K562 (cell line): ENCODE data around the gene GALNT18. TPM values are rescaled to one million over a fixed set of nuclear protein-coding genes. Genes with fewer than 3 reads are reported as not detected.

Experiments
- ATAC-seq: fragments of 200-7000 bp; cut with Tn5 transposase; 3 replicates; pipeline ENCODE4 v1.9.1; 2020; ENCODE audit warnings: moderate library complexity
- BruUV-seq: library from RNA; stranded (reverse); fragments of 400-500 nt; replicated peaks from 2 replicates; lab custom pipeline; 2021; lab: Mats Ljungman, UMichigan
- CTCF ChIA-PET: fragments of 300-600 bp; formaldehyde crosslinking; extraction: SDS; loops from one replicate; lab custom pipeline; 2021; ENCODE audit warnings: low intra/inter-chr PET ratio; lab: Yijun Ruan, JAX
- POLR2A ChIA-PET: fragments of 300-600, 350-650 bp; sonication (Branson Sonifier 250); formaldehyde crosslinking; extraction: SDS; loops from one replicate; lab custom pipeline; 2021; ENCODE audit warnings: antibody characterized with exemption, inconsistent platforms; lab: Yijun Ruan, JAX
- DNase-seq, 4 experiments: peaks; one replicate each; pipeline versions ENCODE4 v3.0.0 to v3.0.0-alpha.2; 2011 to 2018; ENCODE audit warnings: low spot score in 3 of 4, mixed read lengths in 3 of 4; ENCODE audit errors: extremely low read depth in 1 of 4
- FAIRE-seq: peaks from 2 replicates; lab custom pipeline; 2011; peaks lifted over from hg19 to GRCh38; lab: Jason Lieb, UNC
- H2AFZ ChIP-seq: 2 replicates; pipeline ENCODE4 v1.6.0; 2011; ENCODE audit warnings: low read depth, low read length, control low read depth, inconsistent platforms
- H3K27ac ChIP-seq: fragments of 200-600 bp; 3 replicates; pipeline ENCODE4 v1.8.0; 2011; ENCODE audit warnings: low read depth, mild to moderate bottlenecking, control low read depth, inconsistent platforms, low read length, moderate library complexity, mixed read lengths; ENCODE audit errors: extremely low read depth
- H3K27me3 ChIP-seq, 2 experiments: fragments of 300-600 bp in 1 of 2; 2 replicates in 1 of 2; 3 replicates in 1 of 2; pipeline versions ENCODE4 v1.6.0 to v1.8.0; 2011; ENCODE audit warnings: inconsistent platforms in 2 of 2, low read length in 2 of 2, mild to moderate bottlenecking in 1 of 2, mixed read lengths in 1 of 2, moderate library complexity in 1 of 2; ENCODE audit not compliant: control insufficient read depth in 2 of 2, insufficient read depth in 2 of 2
- H3K36me3 ChIP-seq: fragments of 300-600 bp; 3 replicates; pipeline ENCODE4 v1.8.0; 2011; ENCODE audit warnings: mild to moderate bottlenecking, low read length, inconsistent platforms; ENCODE audit not compliant: control insufficient read depth, insufficient read depth
- H3K4me1 ChIP-seq, 2 experiments: fragments of 200-600 bp in 1 of 2; replicated peaks in 1 of 2; 2 replicates in 1 of 2; 3 replicates in 1 of 2; pipeline versions ENCODE4 v1.5.1 to v1.8.0; 2011; ENCODE audit warnings: inconsistent platforms in 2 of 2, low read length in 2 of 2, mild to moderate bottlenecking in 1 of 2, mixed read lengths in 1 of 2, moderate library complexity in 1 of 2; ENCODE audit not compliant: control insufficient read depth in 2 of 2, insufficient read depth in 2 of 2
- H3K4me2 ChIP-seq: 2 replicates; pipeline ENCODE4 v1.6.1; 2011; ENCODE audit warnings: low read length, control low read depth, inconsistent platforms, mixed read lengths; ENCODE audit not compliant: insufficient read depth
- H3K4me3 ChIP-seq: fragments of 200-600 bp; sonication (generic), shearing (Covaris generic); 2 replicates; pipeline ENCODE4 v1.5.1; 2016; ENCODE audit warnings: control low read depth, inconsistent platforms
- H3K79me2 ChIP-seq: fragments of 200-600 bp; 3 replicates; pipeline ENCODE4 v1.8.0; 2011; ENCODE audit warnings: low read length, inconsistent platforms; ENCODE audit not compliant: control insufficient read depth, insufficient read depth
- H3K9ac ChIP-seq, 2 experiments: 2 replicates each; pipeline versions ENCODE4 v1.6.0 to v1.6.1; 2011; ENCODE audit warnings: low read depth in 2 of 2, low read length in 2 of 2, control low read depth in 1 of 2, inconsistent platforms in 1 of 2, mild to moderate bottlenecking in 1 of 2, mixed read lengths in 1 of 2; ENCODE audit not compliant: insufficient read depth in 1 of 2
- H3K9me1 ChIP-seq: one replicate; pipeline ENCODE4 v1.6.0; 2011; ENCODE audit warnings: inconsistent platforms, mild to moderate bottlenecking, low read length, moderate library complexity; ENCODE audit not compliant: control insufficient read depth, insufficient read depth
- H3K9me3 ChIP-seq: replicated peaks from 2 replicates; pipeline ENCODE4 v1.5.1; 2011; ENCODE audit warnings: low read depth, low read length, inconsistent platforms; ENCODE audit not compliant: control insufficient read depth, insufficient read depth
- H4K20me1 ChIP-seq: replicated peaks from 2 replicates; pipeline ENCODE4 v1.6.1; 2011; ENCODE audit warnings: low read length, inconsistent platforms, mixed read lengths; ENCODE audit not compliant: control insufficient read depth, insufficient read depth
- BRCA1 ChIP-seq, 2 experiments: fragments of 450-650 bp in 1 of 2; sonication (generic) in 1 of 2; formaldehyde crosslinking in 1 of 2; IDR thresholded peaks; 2 replicates each; pipeline versions ENCODE4 v1.5.0 to v1.6.1; 2017 to 2020; ENCODE audit warnings: mild to moderate bottlenecking in 1 of 2, missing genetic modification reagents in 1 of 2
- GABPA ChIP-seq: fragments of 200-800 bp; sonication (Bioruptor generic); conservative IDR thresholded peaks from 2 replicates; pipeline ENCODE4 v1.6.1; 2016; ENCODE audit warnings: low read depth, missing genetic modification characterization, missing compliant biosample characterization
- HMG20A ChIP-seq: fragments of 450-650 bp; formaldehyde crosslinking; conservative IDR thresholded peaks from 2 replicates; pipeline ENCODE4 v1.4.0; 2020; ENCODE audit warnings: mild to moderate bottlenecking, mixed read lengths
- ILF3 ChIP-seq: fragments of 450-650 bp; IDR thresholded peaks from 2 replicates; pipeline ENCODE4 v1.6.1; 2018; ENCODE audit warnings: antibody characterized with exemption, mild to moderate bottlenecking, moderate library complexity, borderline replicate concordance
- MTA3 ChIP-seq: fragments of 450-650 bp; formaldehyde crosslinking; IDR thresholded peaks from 2 replicates; pipeline ENCODE4 v1.6.1; 2017; ENCODE audit warnings: mild to moderate bottlenecking, borderline replicate concordance
- MYC ChIP-seq, 2 experiments: fragments of 250-450 bp in 1 of 2; sonication (Bioruptor Pico) in 1 of 2; IDR thresholded peaks; 2 replicates each; pipeline versions ENCODE4 v1.5.1 to v1.6.1; 2012 to 2021; ENCODE audit warnings: low read depth in 2 of 2, borderline replicate concordance in 1 of 2, improper control_type of control experiment in 1 of 2, low read length in 1 of 2, mild to moderate bottlenecking in 1 of 2, moderate library complexity in 1 of 2
- NEUROD1 ChIP-seq: fragments of 150-350 bp; IDR thresholded peaks from 2 replicates; pipeline ENCODE4 v1.6.1; 2014; ENCODE audit warnings: borderline replicate concordance, low read length, low read depth; ENCODE audit not compliant: partially characterized antibody
- RBM39 ChIP-seq: fragments of 200-400 bp; formaldehyde crosslinking; optimal IDR thresholded peaks from 2 replicates; pipeline ENCODE3; 2018; ENCODE audit warnings: low read depth, low read length
- SIX5 ChIP-seq, 2 experiments: IDR thresholded peaks; 2 replicates each; pipeline ENCODE4 v1.6.1; 2011; ENCODE audit warnings: low read length in 2 of 2, borderline replicate concordance in 1 of 2, low read depth in 1 of 2, mild to moderate bottlenecking in 1 of 2, moderate library complexity in 1 of 2; ENCODE audit not compliant: insufficient read depth in 1 of 2
- SP1 ChIP-seq: sonication (generic); formaldehyde crosslinking; IDR thresholded peaks from 2 replicates; pipeline ENCODE4 v1.8.1; 2022; ENCODE audit warnings: mild to moderate bottlenecking, missing genetic modification reagents
- SRSF7 ChIP-seq: fragments of 200-400 bp; formaldehyde crosslinking; optimal IDR thresholded peaks from 2 replicates; pipeline ENCODE3; 2017; ENCODE audit warnings: mild to moderate bottlenecking, low read depth, low read length
- XRCC5 ChIP-seq: fragments of 200-400 bp; formaldehyde crosslinking; IDR thresholded peaks from 2 replicates; pipeline ENCODE4 v1.6.1; 2017; ENCODE audit warnings: low read depth, mild to moderate bottlenecking, low read length
- ZFP1 ChIP-seq: fragments of 450-650 bp; formaldehyde crosslinking; IDR thresholded peaks from 2 replicates; pipeline ENCODE4 v1.4.0; 2020; ENCODE audit warnings: mild to moderate bottlenecking, mixed read lengths
- ZFPM2 ChIP-seq: fragments of 250-450 bp; sonication (Bioruptor Pico); IDR thresholded peaks from 2 replicates; pipeline ENCODE4 v1.5.1; 2022; ENCODE audit warnings: mild to moderate bottlenecking
- ZNF280A ChIP-seq: fragments of 450-650 bp; IDR thresholded peaks from 2 replicates; pipeline ENCODE4 v1.6.1; 2018; ENCODE audit warnings: mild to moderate bottlenecking, low read depth; ENCODE audit not compliant: partially characterized antibody
- ZNF311 ChIP-seq: fragments of 250-450 bp; sonication (Bioruptor Pico); IDR thresholded peaks from 2 replicates; pipeline ENCODE4 v1.4.0; 2020; ENCODE audit warnings: mild to moderate bottlenecking, moderate library complexity
- ZNF57 ChIP-seq: fragments of 450-650 bp; formaldehyde crosslinking; IDR thresholded peaks from 2 replicates; pipeline ENCODE4 v1.4.0; 2020; ENCODE audit warnings: mild to moderate bottlenecking, moderate library complexity
- ZNF584 ChIP-seq: fragments of 200-800 bp; sonication (Bioruptor generic); IDR thresholded peaks from 2 replicates; pipeline ENCODE4 v1.6.1; 2016; ENCODE audit warnings: low read depth, mild to moderate bottlenecking, missing genetic modification characterization, missing compliant biosample characterization
- WGBS: fragments of 100-300 bp; shearing (Covaris generic); methylation state at CpG from one replicate; pipeline ENCODE4 v1.1.6; 2016; ENCODE audit warnings: low coverage, mixed read lengths; ENCODE audit not compliant: insufficient coverage; ENCODE audit errors: missing lambda C conversion rate; 5-methylcytosine and 5-hydroxymethylcytosine counted together
- in situ Hi-C: fragments of 300-500 bp; cut with MboI; formaldehyde crosslinking; loops from 4 replicates; pipeline ENCODE4 v1.15.0; 2018; ENCODE audit warnings: inconsistent platforms, mixed read lengths
- intact Hi-C: fragments of 100-400 bp; cut with micrococcal nuclease; formaldehyde crosslinking; loops from 2 replicates; pipeline ENCODE4 v1.14.2; 2022
- polyA plus RNA-seq, 8 experiments: library from polyadenylated mRNA; depleted of rRNA in 4 of 8; stranded (reverse) in 5 of 8; unstranded in 3 of 8; fragments of >200 nt; fragmentation: Nextera tagmentation in 2 of 8; fragmentation: Illumina TruSeq in 1 of 8; extraction: Ambion mirVana in 2 of 8; extraction: Trizol in 1 of 8; gene quantifications; 2 replicates each; pipeline versions ENCODE4 v1.2.1 to v1.2.3, GENCODE V29; 2011 to 2014; ENCODE audit warnings: inconsistent platforms in 1 of 8, missing spikeins in 1 of 8
- total RNA-seq, 7 experiments: library from RNA; depleted of rRNA in 6 of 7; stranded (reverse); fragments of >200 nt in 6 of 7; fragmentation: Illumina TruSeq in 2 of 7; extraction: Trizol in 2 of 7; gene quantifications; 2 replicates each; pipeline versions ENCODE4 v1.2.1 to v1.2.3, GENCODE V29; 2011 to 2021; ENCODE audit warnings: low replicate concordance in 1 of 7

GALNT18 gene
- total and polyA plus RNA-seq, 9 of the 15 experiments (the other 6 are each of a cell fraction or from before 2014, with no cell fraction given) = not detected

DNA sequence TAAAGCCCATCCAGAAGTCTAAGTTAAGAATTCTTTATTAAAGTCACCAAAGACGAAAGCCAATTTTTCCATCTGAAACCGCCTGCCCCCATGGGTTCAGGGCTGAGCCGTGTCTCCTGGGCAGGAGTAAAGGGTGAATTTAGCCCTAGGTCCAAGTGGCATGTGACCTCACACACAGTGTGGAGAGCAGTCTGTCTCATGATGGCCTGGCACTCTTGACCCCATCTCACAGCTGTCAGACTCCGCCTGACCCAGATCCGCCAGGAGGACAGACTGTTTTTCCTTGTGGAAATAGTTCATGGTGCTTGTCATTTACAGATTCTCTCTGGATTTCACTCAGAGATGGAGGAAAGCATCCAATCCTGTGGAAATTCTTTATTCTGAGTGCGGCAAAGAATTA is 109.7 kb downstream of the GALNT18 start:
- FAIRE-seq (no peak), ATAC-seq (no peak)
- in situ Hi-C loops = no loop called here

DNA sequence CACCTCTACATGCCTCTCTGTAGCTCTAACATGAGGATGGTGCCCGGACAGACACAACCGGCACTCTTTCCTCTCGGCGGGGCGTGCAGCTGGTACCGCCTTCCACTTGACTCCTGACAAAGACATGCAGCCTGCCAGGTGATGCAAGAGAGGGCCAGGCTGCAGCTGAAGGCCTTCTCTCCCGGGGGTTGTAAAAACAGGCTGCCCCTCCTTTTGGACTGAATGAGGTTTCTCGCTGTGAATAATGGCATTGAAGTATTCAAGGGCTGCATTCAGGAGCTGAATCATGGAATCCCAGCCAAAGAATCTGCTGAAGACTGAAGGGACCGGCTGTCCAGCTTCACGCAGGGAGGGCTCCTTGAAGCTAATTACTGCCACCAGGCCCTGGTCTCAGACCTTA is 110.9 kb downstream of the GALNT18 start:
- intact Hi-C loops = no loop called here
- no TSS peak for BruUV-seq

More for the DNA sequence above, 109.7 kb downstream of the GALNT18 start:
- Histone ChIP-seq H3K4me2 (no peak overlapping the region), H3K79me2 (no peaks in the 10 kb centered on the region), H3K27me3 (peaks cover 0 to 16% of the 10 kb centered on the region in 2 experiments; a peak in 3 of 5 replicates), H3K4me3 (no peak overlapping the region), H3K36me3 (no peaks in the 10 kb centered on the region), H4K20me1 (no peaks in the 10 kb centered on the region; the same call in 1 of the 2 replicates), H3K9ac (no peak overlapping the region), H3K27ac (no peak overlapping the region), H3K9me1 (no peaks in the 10 kb centered on the region), H2AFZ (no peak overlapping the region), H3K4me1 (no peaks in the 10 kb centered on the region)
- POLR2A ChIA-PET = no interaction called here
- intact Hi-C loops = no loop called here
- BruUV-seq = no TSS peak
- no peak for DNase-seq
- TF ChIP-seq ZNF57 (CRISPR knock-in tag) = no peak
- TF ChIP-seq RBM39 = no peak
- no peak for TF ChIP-seq GABPA (tag)
- no peak for TF ChIP-seq SIX5 (IDR thresholded peaks at IDR 0.05; ENCODE audit: borderline replicate concordance in 1 of 2, insufficient read depth in 1 of 2, low read depth in 1 of 2, low read length in 2 of 2)
- TF ChIP-seq, all 486 proteins: peak for 0
- no peaks in the 10 kb centered on the region for H3K9me3 ChIP-seq
- 2% methylated on average over 6 of the region's 6 CpGs for WGBS
- CTCF ChIA-PET = no interaction called here

More for the DNA sequence above, 110.9 kb downstream of the GALNT18 start:
- Histone ChIP-seq H3K79me2 (no peaks in the 10 kb centered on the region), H3K9me1 (no peaks in the 10 kb centered on the region), H3K4me3 (no peak overlapping the region), H3K9me3 (no peaks in the 10 kb centered on the region), H3K4me2 (no peak overlapping the region), H3K27ac (no peak overlapping the region), H3K9ac (no peak overlapping the region), H3K36me3 (no peaks in the 10 kb centered on the region), H2AFZ (no peak overlapping the region), H3K27me3 (peaks cover 0 to 16% of the 10 kb centered on the region in 2 experiments; a peak in 3 of 5 replicates), H4K20me1 (no peaks in the 10 kb centered on the region; the same call in 1 of the 2 replicates), H3K4me1 (no peaks in the 10 kb centered on the region)
- DNase-seq (no peak), ATAC-seq (no peak), FAIRE-seq (no peak)
- in situ Hi-C loops = no loop called here
- TF ChIP-seq HMG20A (CRISPR knock-in tag) (no peak), ZFPM2 (CRISPR knock-in tag) (no peak), ZNF584 (CRISPR knock-in tag) (no peak), BRCA1 (IDR thresholded peaks at IDR 0.05) (no peak), BRCA1 (CRISPR knock-in tag; IDR thresholded peaks at IDR 0.05) (no peak), NEUROD1 (no peak), ZFP1 (no peak), SP1 (CRISPR knock-in tag) (no peak), ILF3 (no peak), MYC (IDR thresholded peaks at IDR 0.05; ENCODE audit: low read depth, low read length) (no peak), MYC (CRISPR knock-in tag; IDR thresholded peaks at IDR 0.05; ENCODE audit: borderline replicate concordance, low read depth) (no peak), SRSF7 (no peak), MTA3 (no peak), ZNF280A (no peak), XRCC5 (no peak), ZNF311 (CRISPR knock-in tag) (no peak)
- 3% methylated on average over 10 of the region's 10 CpGs for WGBS
- CTCF ChIA-PET = no interaction called here
- POLR2A ChIA-PET = interaction anchor here (0.6 kb wide), 3 partner anchors 23 to 115 kb away, joined by 3 to 4 read pairs (median 3); no protein-coding TSS in a partner anchor
